VCaP (cell line): Measurements from ENCODE around the gene USPL1.

Experiments used
- H3K27ac ChIP-seq: fragments of 450-650 bp; 2 replicates; pipeline ENCODE4 v1.5.1; 2017
- CTCF ChIP-seq: fragments of 450-650 bp; conservative IDR thresholded peaks from 2 replicates; pipeline ENCODE4 v1.5.1; 2017; ENCODE audit warnings: mild to moderate bottlenecking, moderate library complexity

The USPL1 gene

GRCh38 chr13:30616927-30617314 is 799 bp upstream of the USPL1 start:
- no peak for TF ChIP-seq CTCF
- H3K27ac ChIP-seq: peak overlapping the region; percentile 98

- no peak for TF ChIP-seq CTCF
- H3K27ac ChIP-seq: peak overlapping the region; percentile 98
Measured at GRCh38 chr13:30618186-30618929, 638 bp downstream of the USPL1 start.

GRCh38 chr13:30618930-30619279 is 1.2 kb downstream of the USPL1 start:
- peak overlapping the region; percentile 98 for H3K27ac ChIP-seq
- TF ChIP-seq CTCF: no peak

- peak overlapping the region; percentile 98 for H3K27ac ChIP-seq
- no peak for TF ChIP-seq CTCF
Measured at GRCh38 chr13:30619731-30620130, 2.0 kb downstream of the USPL1 start.

GRCh38 chr13:30620941-30621340 is 3.2 kb downstream of the USPL1 start:
- no peak for TF ChIP-seq CTCF
- peak overlapping the region; percentile 98 for H3K27ac ChIP-seq

- TF ChIP-seq CTCF: no peak
- H3K27ac ChIP-seq: no peak overlapping the region
Measured at GRCh38 chr13:30622551-30622950, 4.8 kb downstream of the USPL1 start.

GRCh38 chr13:30623392-30623791 is 5.7 kb downstream of the USPL1 start:
- no peak overlapping the region for H3K27ac ChIP-seq
- TF ChIP-seq CTCF: no peak
